Heart left ventricle (tissue), 13 donors: Measurements from ENCODE around the gene SETDB2.

Experiments used
- POLR2A ChIP-seq, 2 donors: fragments of 450-650 bp; IDR thresholded peaks; one replicate each; pipeline ENCODE4 v1.6.1; 2017; ENCODE audit warnings: antibody characterized with exemption in 2 of 2, mild to moderate bottlenecking in 2 of 2, moderate library complexity in 2 of 2
- TF ChIP-seq, protein P1 (sequence below), 12 donors: fragments of 200-600 bp; sonication (generic) in 4 of 12; IDR thresholded peaks; one replicate each; pipeline versions ENCODE4 v1.5.0 to v1.8.0; 2018 to 2022; ENCODE audit warnings: antibody characterized with exemption in 12 of 12, mild to moderate bottlenecking in 5 of 12
- donor health status: ischemic (EF 13 %, LVEDD 7.1; RV severe dilation, severe dysfunction).
- donor health status: DM: no; HTN: yes; CAD: no.
- donor health status: DM: no; HTN: no; CAD: no.
- donor health status: ischemic (EF 25% LVEDD 6.9; RV normal size, moderate dysfunction).
- donor health status: ischemic (EF 25% LVEDD 5.7; RV mildly dilated, moderate dysfunction).
- donor health status: ischemic (EF 35%, LVEDD 5.7; RV mildly dilated, moderate dysfunction).
- donor health status: nonischemic (EF 11% LVEDD 7.7; RV severe dilation, severe dysfunction).
- donor health status: DM: yes; HTN: yes; CAD: no.
- donor health status: PGD.
- donor health status: ischemic (EF 29% LVEDD 5.4; RV normal size, mild dysfunction).
- donor health status: nonischemic (EF 23%, LVEDD 6.1; RV moderate dilation, normal function).

DNA sequence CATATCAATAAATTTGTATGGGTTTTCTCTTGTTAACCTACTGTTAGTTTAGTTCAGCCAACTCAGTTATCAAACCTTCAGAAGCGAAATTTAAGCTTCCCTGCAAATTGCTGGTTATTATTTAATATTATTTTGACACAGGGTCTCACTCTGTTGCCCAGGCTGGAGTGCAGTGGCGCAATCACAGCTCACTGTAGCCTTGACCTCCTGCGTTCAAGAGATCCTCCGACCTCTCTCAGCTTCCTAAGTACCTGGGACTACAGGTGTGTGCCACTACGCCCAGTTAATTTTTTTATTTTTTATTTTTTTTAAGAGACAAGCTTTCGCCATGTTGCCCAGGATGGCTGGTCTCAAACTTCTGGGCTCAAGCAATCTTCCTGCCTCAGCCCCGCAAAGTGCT lies 6.4 kb upstream of the SETDB2 start:
- no peak for TF ChIP-seq POLR2A (IDR thresholded peaks at IDR 0.05)
- TF ChIP-seq, protein P1, sequence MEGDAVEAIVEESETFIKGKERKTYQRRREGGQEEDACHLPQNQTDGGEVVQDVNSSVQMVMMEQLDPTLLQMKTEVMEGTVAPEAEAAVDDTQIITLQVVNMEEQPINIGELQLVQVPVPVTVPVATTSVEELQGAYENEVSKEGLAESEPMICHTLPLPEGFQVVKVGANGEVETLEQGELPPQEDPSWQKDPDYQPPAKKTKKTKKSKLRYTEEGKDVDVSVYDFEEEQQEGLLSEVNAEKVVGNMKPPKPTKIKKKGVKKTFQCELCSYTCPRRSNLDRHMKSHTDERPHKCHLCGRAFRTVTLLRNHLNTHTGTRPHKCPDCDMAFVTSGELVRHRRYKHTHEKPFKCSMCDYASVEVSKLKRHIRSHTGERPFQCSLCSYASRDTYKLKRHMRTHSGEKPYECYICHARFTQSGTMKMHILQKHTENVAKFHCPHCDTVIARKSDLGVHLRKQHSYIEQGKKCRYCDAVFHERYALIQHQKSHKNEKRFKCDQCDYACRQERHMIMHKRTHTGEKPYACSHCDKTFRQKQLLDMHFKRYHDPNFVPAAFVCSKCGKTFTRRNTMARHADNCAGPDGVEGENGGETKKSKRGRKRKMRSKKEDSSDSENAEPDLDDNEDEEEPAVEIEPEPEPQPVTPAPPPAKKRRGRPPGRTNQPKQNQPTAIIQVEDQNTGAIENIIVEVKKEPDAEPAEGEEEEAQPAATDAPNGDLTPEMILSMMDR (IDR thresholded peaks at IDR 0.05): no peak
